T-helper 1 cell treated with Interleukin-12 subunit alpha and Interleukin-12 subunit beta and Interleukin-4 antibody, amounts not matched to agents 30 ng/mL and 1 ng/mL, for 36 hours (primary cell): Measurements from ENCODE around the gene SARDH. TPM values are rescaled to one million over a fixed set of nuclear protein-coding genes. Genes with fewer than 3 reads are reported as not detected.
"Not testable (repeated sequence)": the region's sequence is repeated elsewhere in the genome, so short reads cannot be mapped to it uniquely, and the experiment has no call there.

Experiments used
- intact Hi-C: fragments of 100-400 bp; cut with micrococcal nuclease; formaldehyde crosslinking; loops from one replicate; pipeline ENCODE4 v1.15.1; 2024
- total RNA-seq: library from RNA; stranded (reverse); gene quantifications from 2 replicates; pipeline ENCODE4 v1.2.3, GENCODE V29; 2022

SARDH gene
- total RNA-seq, 1 donor from 2014 or later: 0.71 TPM

DNA sequence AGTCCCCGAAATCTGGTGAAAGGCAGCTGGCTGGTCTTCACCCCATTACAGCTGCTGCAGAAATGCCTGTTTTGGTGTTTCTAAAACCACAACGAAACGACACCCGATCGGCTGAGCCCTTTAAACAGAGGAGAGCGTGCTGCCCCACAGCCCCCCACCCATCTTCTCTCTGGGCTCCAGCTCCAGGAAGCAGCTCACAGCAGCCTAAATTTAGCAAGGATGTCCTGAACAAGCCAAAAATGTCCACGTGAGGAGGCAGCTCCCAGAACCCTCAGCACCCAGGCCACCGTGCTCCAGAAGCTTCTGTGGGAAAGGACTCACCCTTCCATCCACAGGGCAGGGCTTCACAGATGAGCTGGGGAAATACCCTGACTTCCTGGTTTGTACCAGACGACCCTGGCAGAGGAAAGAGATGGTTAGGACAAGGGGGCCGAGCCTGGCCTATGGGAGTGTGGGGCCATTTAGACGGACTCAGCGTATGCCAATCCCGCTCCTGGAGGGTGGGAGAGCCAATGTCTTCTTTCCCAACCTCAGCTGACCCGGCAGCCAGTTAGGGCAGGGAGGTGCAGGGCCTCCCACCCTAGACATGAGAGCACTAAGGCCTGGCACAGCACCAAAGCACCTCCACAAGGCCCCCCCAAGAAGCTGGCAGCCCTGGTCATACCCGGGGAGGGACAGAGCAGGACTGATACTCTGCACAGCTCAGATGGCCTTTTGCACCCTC is 39.1 kb upstream of the SARDH start:
- intact Hi-C loops: no loop called here

GRCh38 chr9:133775951-133776905 is 38.1 kb upstream of the SARDH start:
- intact Hi-C loops: no loop called here

- intact Hi-C loops: no loop called here
These were observed 37.1 kb upstream of the SARDH start for GRCh38 chr9:133775291-133775690.

GRCh38 chr9:133774799-133775198 is 36.6 kb upstream of the SARDH start:
- intact Hi-C loops: no loop called here

GRCh38 chr9:133773889-133774655 is 35.9 kb upstream of the SARDH start:
- intact Hi-C loops: no loop called here

GRCh38 chr9:133772581-133772980 is 34.4 kb upstream of the SARDH start:
- intact Hi-C loops: no loop called here

DNA sequence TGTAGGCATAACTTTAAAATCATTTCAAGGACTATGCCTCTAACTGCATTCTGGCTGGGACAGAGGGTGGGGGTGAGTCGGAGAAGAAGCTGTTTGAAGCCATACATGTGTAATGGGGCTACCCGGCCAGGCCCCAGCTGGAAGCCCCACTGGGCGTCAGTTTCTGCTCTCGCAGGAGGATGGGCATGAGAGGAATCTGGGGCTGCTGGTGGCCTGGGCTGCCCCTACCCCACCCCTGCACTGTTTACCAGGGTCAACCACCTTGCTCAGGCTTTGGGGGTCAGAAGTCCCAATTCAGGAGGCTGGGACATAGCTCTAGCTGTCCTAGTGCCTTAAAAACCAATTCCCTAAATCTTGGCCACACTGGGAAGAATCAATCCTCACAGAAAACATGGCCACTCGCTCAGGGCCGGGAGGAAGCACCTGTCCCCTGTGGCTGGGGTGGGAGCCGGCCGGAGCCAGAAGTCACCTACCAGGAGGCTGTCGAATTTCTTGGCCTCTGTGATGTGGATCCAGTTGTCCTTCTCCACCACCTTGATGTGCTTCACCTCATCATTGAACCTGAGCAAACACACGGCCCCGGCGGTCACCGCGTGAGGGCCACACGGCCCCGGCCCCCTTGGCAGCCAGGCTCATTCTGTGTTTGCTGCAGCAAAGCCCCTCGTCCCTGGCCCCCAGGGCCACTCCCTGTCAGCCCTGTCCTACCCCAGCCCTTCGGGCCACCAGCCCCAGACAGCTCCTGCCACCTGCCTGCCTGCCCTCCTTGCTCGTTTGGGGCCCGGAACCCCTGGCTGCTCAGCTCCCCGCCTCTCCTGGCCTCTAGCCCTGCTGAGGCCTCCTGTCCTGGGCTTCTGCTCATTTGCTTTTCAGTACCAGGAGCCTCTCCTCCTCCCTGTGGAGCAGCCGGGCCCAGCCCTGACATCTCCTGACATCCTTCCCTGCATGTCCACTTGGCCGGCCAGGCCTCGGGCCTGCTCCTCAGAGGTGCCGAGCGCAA is 33.6 kb upstream of the SARDH start:
- intact Hi-C loops: no loop called here

DNA sequence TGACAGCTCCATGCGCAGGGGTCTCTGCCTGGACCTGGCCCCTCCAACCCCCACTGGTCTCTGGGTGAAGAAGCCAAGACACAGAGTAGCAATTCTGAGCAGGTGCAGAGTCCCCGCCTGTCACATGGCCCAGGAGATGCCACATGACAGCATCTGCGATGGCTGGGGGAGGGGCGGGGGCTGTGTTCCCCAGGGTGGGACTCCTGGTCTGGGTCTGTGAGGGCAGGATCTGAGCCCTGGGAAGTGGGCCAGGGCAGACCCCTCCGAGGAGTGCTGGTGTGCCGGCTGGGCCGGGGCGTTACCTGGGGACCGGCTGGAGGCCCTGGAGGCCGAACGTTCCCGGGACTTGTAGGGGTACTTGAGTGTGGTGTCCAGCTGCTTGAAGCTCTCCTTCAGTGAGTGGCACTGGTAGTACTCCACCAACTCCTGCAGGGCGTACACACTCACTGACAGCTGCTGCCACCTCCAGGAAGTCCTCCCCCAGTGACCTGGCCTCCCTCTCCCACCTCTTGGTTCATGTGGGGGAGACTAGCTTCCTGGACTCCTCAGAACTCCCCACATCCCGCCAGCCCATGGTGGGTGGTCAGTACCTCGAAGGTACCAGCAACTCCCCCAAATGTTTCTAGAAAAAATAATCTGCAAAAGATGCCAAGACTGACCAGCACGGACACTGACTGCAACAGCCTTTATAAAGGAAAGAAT is 32.1 kb upstream of the SARDH start:
- intact Hi-C loops: no loop called here

- intact Hi-C loops: no loop called here
These were observed 31.4 kb upstream of the SARDH start for GRCh38 chr9:133769511-133770075.

DNA sequence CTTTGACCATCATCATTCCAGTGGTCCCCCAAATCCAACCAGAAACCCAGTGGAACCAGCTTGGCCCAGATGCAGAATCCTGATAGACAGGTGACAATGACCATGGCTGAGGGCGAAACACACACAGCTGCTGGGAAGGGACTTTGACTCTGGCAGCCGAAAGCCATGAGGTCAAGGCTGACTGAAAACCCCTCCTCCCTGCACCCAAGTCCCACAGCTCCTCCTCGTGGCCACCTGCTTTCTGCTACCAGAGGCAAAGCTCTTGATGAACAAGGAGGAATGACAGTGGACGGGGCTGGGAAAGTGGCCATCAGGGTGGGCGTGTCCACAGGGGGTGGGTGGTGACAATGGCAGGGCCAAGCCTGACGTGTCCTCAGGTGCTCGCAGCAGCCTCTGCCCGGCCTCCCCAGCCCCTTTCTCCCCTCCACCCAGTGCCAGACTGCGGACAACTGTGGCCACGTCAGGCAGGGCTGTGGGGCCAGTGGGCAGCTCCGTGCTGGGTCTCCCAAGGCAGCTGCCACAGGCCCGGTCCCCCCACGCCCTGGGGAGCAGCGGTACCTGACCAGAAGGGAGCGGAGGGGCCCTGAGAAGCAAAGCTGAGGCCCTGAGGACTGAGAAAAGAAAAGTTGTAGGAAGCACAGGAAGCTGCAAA is 30.8 kb upstream of the SARDH start:
- intact Hi-C loops: no loop called here

DNA sequence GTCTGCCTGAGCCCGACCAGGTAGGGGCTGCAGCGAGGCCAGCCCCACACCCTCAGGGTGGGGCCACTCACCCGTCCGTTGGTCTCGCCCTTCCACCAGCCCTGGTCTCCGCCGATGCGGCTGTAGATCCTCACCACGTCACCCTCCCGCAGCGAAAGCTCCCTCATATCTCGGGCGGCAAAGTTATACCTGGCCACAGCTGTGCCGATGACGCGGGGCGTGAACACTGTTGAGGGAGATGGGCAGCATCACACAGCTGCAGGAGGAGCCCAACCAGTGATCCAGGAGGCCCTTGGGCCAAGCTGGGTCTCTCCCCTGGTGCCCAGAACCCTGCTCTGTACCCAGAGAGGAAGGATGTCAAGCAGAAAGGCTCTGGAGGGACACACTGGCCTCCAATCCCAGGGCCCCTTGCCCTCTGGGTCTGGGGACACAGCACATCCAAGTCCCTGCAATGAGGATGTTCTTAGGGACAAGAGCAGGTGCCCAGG is 30.3 kb upstream of the SARDH start:
- intact Hi-C loops: no loop called here

DNA sequence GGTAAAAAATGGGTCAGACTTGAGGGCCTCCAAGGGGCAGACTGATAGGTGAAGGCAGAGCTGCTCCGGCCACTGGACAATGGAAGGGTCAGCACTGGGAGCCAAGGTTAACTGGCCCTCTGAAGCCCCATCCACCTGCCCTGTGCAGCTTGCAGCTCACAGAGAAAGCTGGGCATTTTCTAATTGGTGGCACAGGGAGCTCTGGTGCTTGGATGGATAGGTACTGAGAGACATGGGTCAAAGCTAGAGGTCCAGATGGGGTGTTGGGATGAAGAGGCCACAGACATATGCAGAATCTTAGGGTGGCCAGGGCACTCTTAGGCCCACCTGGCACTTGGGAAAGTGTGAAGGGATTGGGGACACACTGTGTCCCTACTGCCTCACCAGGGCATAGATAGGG is 29.5 kb upstream of the SARDH start:
- intact Hi-C loops: no loop called here

GRCh38 chr9:133767008-133767407 is 28.9 kb upstream of the SARDH start:
- intact Hi-C loops: no loop called here

- intact Hi-C loops: not testable (repeated sequence)
These were observed 28.1 kb upstream of the SARDH start for GRCh38 chr9:133766234-133766633.

- intact Hi-C loops: no loop called here
These were observed 25.4 kb upstream of the SARDH start for GRCh38 chr9:133763272-133764183.

- intact Hi-C loops: no loop called here
These were observed 24.5 kb upstream of the SARDH start for GRCh38 chr9:133762488-133763271.

DNA sequence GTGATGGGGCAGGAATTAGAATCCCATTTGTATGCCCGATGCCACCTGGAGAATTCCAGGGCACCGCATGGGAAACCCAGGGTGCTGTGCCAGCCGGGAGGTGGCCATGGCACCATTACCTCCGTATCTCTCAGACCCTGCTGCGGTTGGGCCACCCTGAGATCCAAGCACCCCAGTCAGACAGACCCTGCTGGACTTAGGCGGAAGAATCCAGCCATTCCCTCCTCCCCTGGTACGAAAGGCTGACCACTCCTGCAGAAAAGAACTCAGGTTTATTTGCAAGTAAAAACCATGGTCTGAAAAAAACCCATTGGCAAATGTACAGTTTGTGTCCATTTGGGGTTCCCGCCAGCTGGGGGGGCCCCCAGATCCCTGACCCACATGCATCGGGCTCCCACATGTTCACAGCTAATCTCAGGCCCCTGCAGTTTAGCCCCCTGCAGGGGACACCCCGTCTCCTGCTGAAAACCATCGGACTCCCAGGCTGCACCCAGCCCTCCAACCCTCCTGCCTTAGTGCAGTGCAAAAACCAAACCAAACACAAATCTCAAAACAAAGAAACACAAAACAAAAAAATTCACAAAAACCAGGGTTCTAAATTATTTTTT is 23.6 kb upstream of the SARDH start:
- intact Hi-C loops: no loop called here
